Gastroesophageal sphincter (tissue), 3 donors: ENCODE results near the gene COX7B2.

Experiments used
- POLR2A ChIP-seq, 2 donors: fragments of 450-650 bp; IDR thresholded peaks; one replicate each; pipeline ENCODE4 v1.6.1; 2017; ENCODE audit warnings: antibody characterized with exemption in 2 of 2, mild to moderate bottlenecking in 2 of 2, moderate library complexity in 1 of 2
- POLR2AphosphoS5 ChIP-seq: sonication (generic); formaldehyde crosslinking; IDR thresholded peaks from one replicate; pipeline ENCODE4 v1.6.1; 2017; ENCODE audit warnings: antibody characterized with exemption
- TF ChIP-seq, protein P1 (sequence below), 4 experiments: fragments of 200-600 bp in 2 of 4; fragments of 450-650 bp in 2 of 4; sonication (generic) in 1 of 4; IDR thresholded peaks; one replicate each; pipeline ENCODE4 v1.5.1; 2017 to 2019; ENCODE audit warnings: antibody characterized with exemption in 4 of 4, mild to moderate bottlenecking in 2 of 4, moderate library complexity in 2 of 4

- TF ChIP-seq, protein P1, sequence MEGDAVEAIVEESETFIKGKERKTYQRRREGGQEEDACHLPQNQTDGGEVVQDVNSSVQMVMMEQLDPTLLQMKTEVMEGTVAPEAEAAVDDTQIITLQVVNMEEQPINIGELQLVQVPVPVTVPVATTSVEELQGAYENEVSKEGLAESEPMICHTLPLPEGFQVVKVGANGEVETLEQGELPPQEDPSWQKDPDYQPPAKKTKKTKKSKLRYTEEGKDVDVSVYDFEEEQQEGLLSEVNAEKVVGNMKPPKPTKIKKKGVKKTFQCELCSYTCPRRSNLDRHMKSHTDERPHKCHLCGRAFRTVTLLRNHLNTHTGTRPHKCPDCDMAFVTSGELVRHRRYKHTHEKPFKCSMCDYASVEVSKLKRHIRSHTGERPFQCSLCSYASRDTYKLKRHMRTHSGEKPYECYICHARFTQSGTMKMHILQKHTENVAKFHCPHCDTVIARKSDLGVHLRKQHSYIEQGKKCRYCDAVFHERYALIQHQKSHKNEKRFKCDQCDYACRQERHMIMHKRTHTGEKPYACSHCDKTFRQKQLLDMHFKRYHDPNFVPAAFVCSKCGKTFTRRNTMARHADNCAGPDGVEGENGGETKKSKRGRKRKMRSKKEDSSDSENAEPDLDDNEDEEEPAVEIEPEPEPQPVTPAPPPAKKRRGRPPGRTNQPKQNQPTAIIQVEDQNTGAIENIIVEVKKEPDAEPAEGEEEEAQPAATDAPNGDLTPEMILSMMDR (IDR thresholded peaks at IDR 0.05): no peak
- no peak for TF ChIP-seq POLR2AphosphoS5
- TF ChIP-seq POLR2A (IDR thresholded peaks at IDR 0.05): no peak
Measured at GRCh38 chr4:46933686-46934085, 24.6 kb upstream of the COX7B2 start.
